Prostate gland (tissue), 2 donors: ENCODE data around the gene SCAI. TPM values are rescaled to one million over a fixed set of nuclear protein-coding genes. Genes with fewer than 3 reads are reported as not detected.

Experiments
- DNase-seq: peaks from one replicate; pipeline ENCODE4 v3.0.0-alpha.2; 2019; ENCODE audit warnings: low spot score
- H3K27ac ChIP-seq, 2 donors: fragments of 200-600 bp; sonication (generic); 2 replicates each; pipeline ENCODE4 v1.5.1; 2017 to 2019
- H3K27me3 ChIP-seq: fragments of 200-600 bp; sonication (generic); replicated peaks from 2 replicates; pipeline ENCODE4 v1.5.1; 2019; ENCODE audit not compliant: insufficient read depth
- H3K36me3 ChIP-seq, 2 donors: fragments of 200-600 bp; sonication (generic); 1 replicate in 1 of 2; 2 replicates in 1 of 2; pipeline versions ENCODE4 v1.5.1 to v1.8.1; 2017 to 2019
- H3K4me1 ChIP-seq: fragments of 200-600 bp; sonication (generic); replicated peaks from 2 replicates; pipeline ENCODE4 v1.5.1; 2019
- H3K4me3 ChIP-seq, 2 donors: fragments of 200-600 bp; sonication (generic); 2 replicates each; pipeline ENCODE4 v1.5.1; 2017 to 2019
- H3K9me3 ChIP-seq: fragments of 200-600 bp; sonication (generic); 2 replicates; pipeline ENCODE4 v1.5.1; 2017
- POLR2A ChIP-seq: fragments of 450-650 bp; IDR thresholded peaks from one replicate; pipeline ENCODE4 v1.6.1; 2016; ENCODE audit warnings: antibody characterized with exemption, mild to moderate bottlenecking
- POLR2AphosphoS5 ChIP-seq: sonication (generic); formaldehyde crosslinking; IDR thresholded peaks from one replicate; pipeline ENCODE4 v1.6.1; 2017; ENCODE audit warnings: antibody characterized with exemption
- WGBS: methylation state at CpG from one replicate; pipeline ENCODE4 v1.1.5; 2018; 5-methylcytosine and 5-hydroxymethylcytosine counted together
- intact Hi-C: fragments of 100-400 bp; cut with DNase I; formaldehyde crosslinking; loops from one replicate; pipeline ENCODE4 v1.14.2; 2022
- total RNA-seq, 2 donors: library from RNA; depleted of rRNA; stranded (reverse); fragments of >200 nt; gene quantifications; one replicate each; pipeline ENCODE4 v1.1.0, GENCODE V29; 2016
- TF ChIP-seq, protein P1 (sequence below), 4 experiments: fragments of 200-600 bp in 2 of 4; fragments of 450-650 bp in 2 of 4; sonication (generic) in 2 of 4; IDR thresholded peaks; 1 replicate in 3 of 4; 2 replicates in 1 of 4; pipeline ENCODE4 v1.5.1; 2016 to 2019; ENCODE audit warnings: antibody characterized with exemption in 4 of 4, mild to moderate bottlenecking in 2 of 4, moderate library complexity in 2 of 4

The SCAI gene
- total RNA-seq, 2 donors from 2014 or later = 3.4 to 8.6 TPM

DNA sequence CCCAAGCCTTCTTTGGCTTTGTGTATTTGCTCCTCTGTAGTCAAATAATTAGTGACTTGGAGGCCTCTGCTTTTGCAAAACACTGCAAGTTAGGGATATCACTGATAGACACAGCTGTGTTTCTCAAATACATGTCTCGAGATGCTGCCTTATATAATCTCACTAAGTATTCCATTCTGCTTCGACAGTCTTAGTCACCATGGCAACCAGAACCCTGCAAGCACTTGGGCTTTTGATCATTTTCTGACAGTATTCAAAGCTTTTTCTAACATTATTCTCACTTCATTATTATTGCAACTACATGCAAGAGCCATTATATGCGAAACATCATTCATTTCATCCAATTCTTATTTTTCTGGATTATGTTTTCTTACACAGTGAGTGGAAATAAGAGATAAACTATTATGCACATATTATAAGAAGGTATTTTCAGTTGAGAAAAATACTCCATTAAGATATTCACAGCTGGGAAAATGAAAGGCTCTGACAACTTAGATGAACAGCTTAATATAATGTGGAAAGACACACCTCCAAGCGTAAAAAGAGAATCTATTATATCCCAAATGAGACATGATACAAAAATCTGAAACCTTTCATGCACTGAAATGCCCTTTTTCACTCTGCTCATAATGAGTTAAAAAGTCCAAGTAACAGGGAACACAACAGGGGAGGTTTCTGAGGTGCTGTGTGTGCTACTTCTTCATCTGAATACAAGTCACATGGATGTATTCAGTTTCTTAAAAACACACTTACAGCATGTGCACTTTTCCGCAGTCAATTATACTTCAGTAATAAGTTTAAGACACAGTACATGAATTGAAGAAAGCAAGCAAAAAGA lies 93.9 kb downstream of the SCAI start:
- H3K27me3 ChIP-seq = no peaks in the 10 kb centered on the region
- H3K27ac ChIP-seq = no peak overlapping the region
- H3K36me3 ChIP-seq = no peaks in the 10 kb centered on the region
- H3K4me3 ChIP-seq = no peak overlapping the region
- H3K4me1 ChIP-seq = no peaks in the 10 kb centered on the region
- WGBS = 76% methylated on average over 5 of the region's 5 CpGs
- no peak for DNase-seq
- no peaks in the 10 kb centered on the region for H3K9me3 ChIP-seq
- TF ChIP-seq POLR2A (no peak), POLR2AphosphoS5 (no peak)
- TF ChIP-seq, protein P1, sequence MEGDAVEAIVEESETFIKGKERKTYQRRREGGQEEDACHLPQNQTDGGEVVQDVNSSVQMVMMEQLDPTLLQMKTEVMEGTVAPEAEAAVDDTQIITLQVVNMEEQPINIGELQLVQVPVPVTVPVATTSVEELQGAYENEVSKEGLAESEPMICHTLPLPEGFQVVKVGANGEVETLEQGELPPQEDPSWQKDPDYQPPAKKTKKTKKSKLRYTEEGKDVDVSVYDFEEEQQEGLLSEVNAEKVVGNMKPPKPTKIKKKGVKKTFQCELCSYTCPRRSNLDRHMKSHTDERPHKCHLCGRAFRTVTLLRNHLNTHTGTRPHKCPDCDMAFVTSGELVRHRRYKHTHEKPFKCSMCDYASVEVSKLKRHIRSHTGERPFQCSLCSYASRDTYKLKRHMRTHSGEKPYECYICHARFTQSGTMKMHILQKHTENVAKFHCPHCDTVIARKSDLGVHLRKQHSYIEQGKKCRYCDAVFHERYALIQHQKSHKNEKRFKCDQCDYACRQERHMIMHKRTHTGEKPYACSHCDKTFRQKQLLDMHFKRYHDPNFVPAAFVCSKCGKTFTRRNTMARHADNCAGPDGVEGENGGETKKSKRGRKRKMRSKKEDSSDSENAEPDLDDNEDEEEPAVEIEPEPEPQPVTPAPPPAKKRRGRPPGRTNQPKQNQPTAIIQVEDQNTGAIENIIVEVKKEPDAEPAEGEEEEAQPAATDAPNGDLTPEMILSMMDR (IDR thresholded peaks at IDR 0.05) = no peak
- intact Hi-C loops = no loop called here

GRCh38 chr9:125043631-125044030 lies 99.7 kb downstream of the SCAI start:
- TF ChIP-seq POLR2AphosphoS5 (no peak), POLR2A (no peak)
- TF ChIP-seq, protein P1 (IDR thresholded peaks at IDR 0.05) = no peak
- DNase-seq = no peak
- no peaks in the 10 kb centered on the region for H3K36me3 ChIP-seq
- no peaks in the 10 kb centered on the region for H3K27me3 ChIP-seq
- H3K4me1 ChIP-seq = no peaks in the 10 kb centered on the region
- H3K9me3 ChIP-seq = no peaks in the 10 kb centered on the region
- WGBS = 89% methylated on average over 6 of the region's 6 CpGs
- no peak overlapping the region for H3K4me3 ChIP-seq
- intact Hi-C loops = no loop called here
- no peak overlapping the region for H3K27ac ChIP-seq

DNA sequence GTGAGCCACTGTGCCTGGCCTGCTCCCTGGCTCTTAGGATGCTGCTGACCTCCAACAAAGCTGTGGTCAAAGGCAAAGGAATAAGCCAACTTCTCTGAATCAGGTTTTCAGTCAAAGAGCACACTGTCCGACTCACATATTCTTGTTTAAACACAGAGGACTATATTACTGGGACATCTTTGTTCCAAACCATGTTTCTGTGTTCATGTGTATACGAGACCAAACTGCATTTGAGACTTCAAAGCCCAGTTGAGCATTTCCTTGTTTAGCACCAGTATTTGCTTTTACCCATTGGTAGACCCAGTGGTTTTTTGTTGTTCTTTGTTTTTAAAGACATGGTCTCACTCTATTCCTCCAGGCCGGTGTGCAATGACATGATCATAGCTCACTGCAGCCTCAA lies 100.2 kb downstream of the SCAI start:
- H3K4me3 ChIP-seq = no peak overlapping the region
- H3K9me3 ChIP-seq = no peaks in the 10 kb centered on the region
- no peaks in the 10 kb centered on the region for H3K27me3 ChIP-seq
- no peak overlapping the region for H3K27ac ChIP-seq
- H3K36me3 ChIP-seq = no peaks in the 10 kb centered on the region
- H3K4me1 ChIP-seq = no peaks in the 10 kb centered on the region
- WGBS = 95% methylated on average over 3 of the region's 3 CpGs
- intact Hi-C loops = no loop called here
- no peak for DNase-seq
- no peak for TF ChIP-seq POLR2AphosphoS5
- TF ChIP-seq, protein P1 (IDR thresholded peaks at IDR 0.05) = no peak
- TF ChIP-seq POLR2A = no peak

DNA sequence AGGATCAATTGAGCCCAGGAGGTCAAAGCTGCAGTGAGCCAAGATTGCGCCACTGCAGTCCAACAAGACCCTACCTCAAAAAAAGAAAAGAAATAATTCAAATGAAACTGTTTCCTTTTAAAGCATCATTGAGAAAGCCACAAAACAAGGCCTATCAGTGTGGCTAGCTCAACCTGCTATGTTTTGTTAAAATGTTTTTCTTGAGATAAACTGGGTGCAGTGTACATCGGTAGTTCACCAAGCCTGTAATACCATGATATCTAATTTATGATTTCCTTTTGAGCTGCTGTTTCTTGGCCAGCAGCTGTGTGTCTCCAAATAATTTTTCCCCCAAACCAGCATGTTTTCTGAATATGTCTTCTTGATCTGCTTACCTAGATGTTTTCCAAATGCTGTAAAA lies 105.2 kb downstream of the SCAI start:
- no peak for TF ChIP-seq POLR2A
- TF ChIP-seq POLR2AphosphoS5 = no peak
- TF ChIP-seq, protein P1 (IDR thresholded peaks at IDR 0.05) = no peak
- WGBS = 83% methylated on average over 2 of the region's 2 CpGs
- H3K4me3 ChIP-seq = no peak overlapping the region
- no peak for DNase-seq
- H3K36me3 ChIP-seq = no peaks in the 10 kb centered on the region
- H3K9me3 ChIP-seq = no peaks in the 10 kb centered on the region
- H3K27ac ChIP-seq = no peak overlapping the region
- H3K4me1 ChIP-seq = no peaks in the 10 kb centered on the region
- intact Hi-C loops = no loop called here
- no peaks in the 10 kb centered on the region for H3K27me3 ChIP-seq

GRCh38 chr9:125028041-125028440 lies 115.3 kb downstream of the SCAI start:
- no peaks in the 10 kb centered on the region for H3K27me3 ChIP-seq
- intact Hi-C loops = no loop called here
- H3K4me3 ChIP-seq = no peak overlapping the region
- no peaks in the 10 kb centered on the region for H3K4me1 ChIP-seq
- no peaks in the 10 kb centered on the region for H3K9me3 ChIP-seq
- DNase-seq = no peak
- WGBS = 96% methylated on average over 3 of the region's 3 CpGs
- no peak for TF ChIP-seq POLR2AphosphoS5
- TF ChIP-seq, protein P1 (IDR thresholded peaks at IDR 0.05) = no peak
- TF ChIP-seq POLR2A = no peak
- H3K27ac ChIP-seq = no peak overlapping the region
- H3K36me3 ChIP-seq = no peaks in the 10 kb centered on the region
